Pulmonary artery endothelial cell (primary cell): ENCODE results near the gene ZNF831. TPM values are rescaled to one million over a fixed set of nuclear protein-coding genes. Genes with fewer than 3 reads are reported as not detected.

Experiments used
- DNase-seq: peaks from one replicate; pipeline ENCODE4 v3.0.0-alpha.2; 2011; ENCODE audit warnings: low read depth, low spot score
- total RNA-seq: library from RNA; depleted of rRNA; stranded (reverse); fragments of >200 nt; gene quantifications from 2 replicates; pipeline ENCODE4 v1.2.3, GENCODE V29; 2014

ZNF831 gene
- total RNA-seq, 1 donor from 2014 or later, result not detected

GRCh38 chr20:59179988-59180387 lies 16.4 kb downstream of the ZNF831 start:
- DNase-seq, result no peak

GRCh38 chr20:59181936-59182335 lies 18.3 kb downstream of the ZNF831 start:
- DNase-seq, result no peak

GRCh38 chr20:59182401-59183044 lies 18.9 kb downstream of the ZNF831 start:
- DNase-seq, result no peak

- no peak for DNase-seq
Observed at GRCh38 chr20:59183751-59184150, 20.1 kb downstream of the ZNF831 start.

GRCh38 chr20:59184880-59185447 lies 21.3 kb downstream of the ZNF831 start:
- no peak for DNase-seq

GRCh38 chr20:59185809-59186208 lies 22.2 kb downstream of the ZNF831 start:
- DNase-seq, result no peak

- DNase-seq, result no peak
Observed at GRCh38 chr20:59190466-59190865, 26.8 kb downstream of the ZNF831 start.

GRCh38 chr20:59191036-59191755 lies 27.6 kb downstream of the ZNF831 start:
- no peak for DNase-seq

GRCh38 chr20:59191756-59192532 lies 28.3 kb downstream of the ZNF831 start:
- DNase-seq, result no peak

GRCh38 chr20:59192533-59192896 lies 28.9 kb downstream of the ZNF831 start:
- DNase-seq, result no peak

- no peak for DNase-seq
Observed at GRCh38 chr20:59193325-59193724, 29.7 kb downstream of the ZNF831 start.

GRCh38 chr20:59194023-59194935 lies 30.7 kb downstream of the ZNF831 start:
- DNase-seq, result no peak

- no peak for DNase-seq
Observed at GRCh38 chr20:59195316-59195993, 31.8 kb downstream of the ZNF831 start.

- DNase-seq, result no peak
Observed at GRCh38 chr20:59204165-59204894, 40.7 kb downstream of the ZNF831 start.

GRCh38 chr20:59205044-59205443 lies 41.4 kb downstream of the ZNF831 start:
- DNase-seq, result no peak

GRCh38 chr20:59207235-59207634 lies 43.6 kb downstream of the ZNF831 start:
- DNase-seq, result no peak

- no peak for DNase-seq
Observed at GRCh38 chr20:59207742-59208357, 44.2 kb downstream of the ZNF831 start.

- no peak for DNase-seq
Observed at GRCh38 chr20:59210186-59210585, 46.6 kb downstream of the ZNF831 start.

- DNase-seq, result no peak
Observed at GRCh38 chr20:59211208-59211765, 47.7 kb downstream of the ZNF831 start.
